ENCODE data around the gene ATXN1.

DNA sequence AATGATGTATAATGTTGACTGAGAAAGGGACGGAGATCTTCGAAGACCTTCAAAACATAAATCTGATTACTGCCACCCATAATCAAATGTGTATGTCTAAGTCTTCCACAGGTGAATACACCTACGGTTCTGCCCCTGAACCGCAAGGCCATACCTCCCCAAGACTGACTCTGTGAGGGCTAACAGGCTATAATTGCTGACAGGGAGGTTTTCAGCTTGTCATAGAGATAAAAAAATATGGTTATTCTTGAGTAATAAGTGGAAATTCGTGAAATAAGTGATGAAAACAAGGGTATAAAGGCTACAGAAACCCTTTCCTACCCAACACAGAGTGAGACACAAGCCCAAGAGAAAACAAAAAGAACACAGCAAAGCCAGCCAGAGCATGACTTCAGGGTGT lies 188.9 kb downstream of the ATXN1 start:
- TF ChIP-seq EP300 (IDR thresholded peaks at IDR 0.05; ENCODE audit: low read depth) (no peak), POLR2A (IDR thresholded peaks at IDR 0.05) (no peak), POLR2AphosphoS5 (IDR thresholded peaks at IDR 0.05) (no peak)
- TF ChIP-seq, protein P1, sequence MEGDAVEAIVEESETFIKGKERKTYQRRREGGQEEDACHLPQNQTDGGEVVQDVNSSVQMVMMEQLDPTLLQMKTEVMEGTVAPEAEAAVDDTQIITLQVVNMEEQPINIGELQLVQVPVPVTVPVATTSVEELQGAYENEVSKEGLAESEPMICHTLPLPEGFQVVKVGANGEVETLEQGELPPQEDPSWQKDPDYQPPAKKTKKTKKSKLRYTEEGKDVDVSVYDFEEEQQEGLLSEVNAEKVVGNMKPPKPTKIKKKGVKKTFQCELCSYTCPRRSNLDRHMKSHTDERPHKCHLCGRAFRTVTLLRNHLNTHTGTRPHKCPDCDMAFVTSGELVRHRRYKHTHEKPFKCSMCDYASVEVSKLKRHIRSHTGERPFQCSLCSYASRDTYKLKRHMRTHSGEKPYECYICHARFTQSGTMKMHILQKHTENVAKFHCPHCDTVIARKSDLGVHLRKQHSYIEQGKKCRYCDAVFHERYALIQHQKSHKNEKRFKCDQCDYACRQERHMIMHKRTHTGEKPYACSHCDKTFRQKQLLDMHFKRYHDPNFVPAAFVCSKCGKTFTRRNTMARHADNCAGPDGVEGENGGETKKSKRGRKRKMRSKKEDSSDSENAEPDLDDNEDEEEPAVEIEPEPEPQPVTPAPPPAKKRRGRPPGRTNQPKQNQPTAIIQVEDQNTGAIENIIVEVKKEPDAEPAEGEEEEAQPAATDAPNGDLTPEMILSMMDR (IDR thresholded peaks at IDR 0.05) = no peak

All from transverse colon (tissue), 4 donors.